Measurements from ENCODE around the gene TANGO6.

TANGO6 gene

GRCh38 chr16:68869492-68870088, 26.3 kb downstream of the TANGO6 start:
- no peak for DNase-seq

GRCh38 chr16:68873635-68874471, 30.5 kb downstream of the TANGO6 start:
- no peak for DNase-seq

- no peak for DNase-seq
These were observed 32.5 kb downstream of the TANGO6 start for GRCh38 chr16:68875871-68876270.

- no peak for DNase-seq
These were observed 40.4 kb downstream of the TANGO6 start for GRCh38 chr16:68883685-68884084.

DNA sequence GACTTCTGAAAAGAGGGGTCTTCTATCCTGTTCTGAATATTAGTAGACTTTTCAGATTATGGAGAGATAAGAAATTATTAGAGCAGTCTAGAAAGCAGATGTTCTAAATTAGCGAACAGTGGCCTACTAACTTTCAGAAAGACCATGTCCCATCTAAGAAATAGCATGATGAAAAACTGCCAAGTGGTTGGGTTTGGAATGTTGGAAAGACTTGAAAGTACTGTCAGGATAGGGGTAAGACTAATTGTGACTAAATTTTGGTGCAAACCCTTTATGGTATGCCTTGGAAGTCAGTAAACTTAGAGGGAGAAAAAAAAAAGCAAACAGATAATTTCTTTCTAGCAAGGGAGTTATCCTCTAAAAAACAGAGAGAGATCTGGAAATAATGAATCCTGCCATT, 41.1 kb downstream of the TANGO6 start:
- no peak for DNase-seq

DNA sequence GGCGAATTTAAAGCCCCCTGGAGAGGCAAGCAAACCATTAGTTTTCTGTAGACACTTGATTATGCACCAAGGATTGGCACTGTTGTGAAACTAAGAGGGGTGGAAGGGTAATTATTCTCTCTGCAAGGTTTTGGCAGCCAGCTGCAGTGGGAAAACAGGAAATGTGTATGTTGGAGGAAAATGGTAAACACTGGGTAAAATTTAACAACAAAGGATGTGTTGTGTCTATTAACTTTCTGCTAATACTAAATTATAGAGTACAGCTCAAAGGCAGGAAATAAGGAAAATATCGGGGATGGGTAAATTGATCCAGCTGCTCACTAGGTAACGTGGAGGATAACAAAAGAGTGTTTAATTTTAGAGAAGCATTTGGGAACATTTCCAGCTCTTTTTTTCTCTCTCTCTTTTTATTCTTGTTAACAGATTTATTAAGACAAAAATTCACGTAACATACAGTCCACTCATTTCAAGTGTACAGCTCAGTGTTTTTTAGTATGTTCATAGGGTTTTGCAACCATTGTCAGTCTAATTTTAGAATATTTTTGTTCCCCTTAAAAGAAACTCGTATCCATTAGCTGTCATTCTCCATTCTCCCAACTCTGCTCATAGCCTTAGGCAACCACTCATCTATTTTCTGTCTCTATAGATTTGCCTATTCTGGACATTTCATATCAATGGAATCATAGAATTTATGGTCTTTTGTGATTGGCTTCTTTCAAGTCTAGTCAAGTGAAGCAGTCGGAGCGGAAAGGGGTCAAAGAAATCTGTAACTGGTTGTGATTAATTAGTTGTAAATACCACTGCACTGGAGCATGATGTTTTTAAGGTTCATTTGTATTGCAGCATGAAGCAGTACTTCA, 41.8 kb downstream of the TANGO6 start:
- peak; percentile 87 for DNase-seq

- no peak for DNase-seq
These were observed 43.8 kb downstream of the TANGO6 start for GRCh38 chr16:68887107-68887506.

DNA sequence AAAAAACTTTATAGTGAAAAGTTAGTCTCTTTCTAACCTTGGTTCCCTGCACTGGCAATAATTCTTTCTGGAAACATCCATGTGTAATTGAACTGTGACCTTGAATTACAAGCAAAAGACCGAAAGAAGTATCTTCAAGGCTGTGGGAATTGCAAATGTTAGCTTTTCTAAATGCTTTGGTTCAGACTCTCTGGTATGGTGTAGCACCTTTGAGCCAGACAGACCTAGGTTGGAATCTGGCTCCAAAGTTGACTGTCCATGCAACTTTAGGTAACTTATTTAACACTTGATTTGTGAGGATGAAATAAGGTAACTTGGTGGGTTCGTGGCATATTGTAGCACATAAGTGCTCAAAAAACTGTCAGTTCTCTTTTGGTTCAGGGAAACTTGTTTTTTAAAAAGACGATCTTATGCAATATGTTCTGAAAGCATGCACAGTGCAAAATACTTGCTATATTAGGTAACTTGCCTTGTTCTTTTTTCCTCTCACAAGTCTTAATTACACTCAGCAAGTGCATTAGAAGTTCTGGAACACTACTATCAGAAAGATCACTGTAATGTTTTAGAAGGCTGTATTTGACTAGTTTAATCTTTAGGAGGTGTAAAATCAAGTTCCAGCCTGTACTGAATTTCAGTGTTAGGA, 46.3 kb downstream of the TANGO6 start:
- DNase-seq: no peak

DNA sequence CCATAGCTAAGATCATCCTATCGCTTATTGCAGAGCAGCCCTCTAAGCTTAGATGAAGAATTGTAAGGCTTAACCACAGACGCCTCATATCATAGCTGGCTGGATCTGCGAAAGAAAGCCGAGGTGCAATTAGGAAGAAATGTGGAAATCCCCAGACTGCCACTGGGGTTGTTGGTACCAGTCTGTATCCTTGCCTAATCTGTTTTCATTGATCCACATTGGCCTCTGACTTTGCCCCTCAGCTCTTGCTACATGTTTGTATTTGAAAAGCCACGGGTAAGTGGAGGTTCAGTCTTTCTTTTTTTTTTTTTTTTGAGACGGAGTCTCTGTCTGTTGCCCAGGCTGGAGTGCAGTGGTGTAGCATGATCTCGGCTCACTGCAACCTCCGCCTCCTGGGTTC, 48.9 kb downstream of the TANGO6 start:
- DNase-seq: no peak

DNA sequence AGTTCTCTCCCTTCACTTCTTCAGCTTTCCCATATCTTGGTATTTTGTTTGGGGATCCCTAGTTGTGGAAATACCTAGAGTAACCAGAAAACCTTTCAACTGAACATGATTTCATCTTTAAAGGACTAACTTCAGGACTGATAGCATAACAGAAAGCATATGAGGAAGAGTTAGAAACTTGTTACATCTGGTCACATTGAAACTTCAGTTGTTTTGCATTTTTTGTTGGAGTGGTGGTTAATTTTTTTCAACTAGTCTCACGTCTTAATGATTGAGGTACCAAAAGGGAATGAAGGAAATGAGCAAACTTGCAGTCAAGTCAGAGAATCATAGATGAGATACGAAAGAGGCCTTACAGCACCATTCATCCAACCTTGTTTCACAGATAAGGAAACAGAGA, 49.6 kb downstream of the TANGO6 start:
- no peak for DNase-seq

DNA sequence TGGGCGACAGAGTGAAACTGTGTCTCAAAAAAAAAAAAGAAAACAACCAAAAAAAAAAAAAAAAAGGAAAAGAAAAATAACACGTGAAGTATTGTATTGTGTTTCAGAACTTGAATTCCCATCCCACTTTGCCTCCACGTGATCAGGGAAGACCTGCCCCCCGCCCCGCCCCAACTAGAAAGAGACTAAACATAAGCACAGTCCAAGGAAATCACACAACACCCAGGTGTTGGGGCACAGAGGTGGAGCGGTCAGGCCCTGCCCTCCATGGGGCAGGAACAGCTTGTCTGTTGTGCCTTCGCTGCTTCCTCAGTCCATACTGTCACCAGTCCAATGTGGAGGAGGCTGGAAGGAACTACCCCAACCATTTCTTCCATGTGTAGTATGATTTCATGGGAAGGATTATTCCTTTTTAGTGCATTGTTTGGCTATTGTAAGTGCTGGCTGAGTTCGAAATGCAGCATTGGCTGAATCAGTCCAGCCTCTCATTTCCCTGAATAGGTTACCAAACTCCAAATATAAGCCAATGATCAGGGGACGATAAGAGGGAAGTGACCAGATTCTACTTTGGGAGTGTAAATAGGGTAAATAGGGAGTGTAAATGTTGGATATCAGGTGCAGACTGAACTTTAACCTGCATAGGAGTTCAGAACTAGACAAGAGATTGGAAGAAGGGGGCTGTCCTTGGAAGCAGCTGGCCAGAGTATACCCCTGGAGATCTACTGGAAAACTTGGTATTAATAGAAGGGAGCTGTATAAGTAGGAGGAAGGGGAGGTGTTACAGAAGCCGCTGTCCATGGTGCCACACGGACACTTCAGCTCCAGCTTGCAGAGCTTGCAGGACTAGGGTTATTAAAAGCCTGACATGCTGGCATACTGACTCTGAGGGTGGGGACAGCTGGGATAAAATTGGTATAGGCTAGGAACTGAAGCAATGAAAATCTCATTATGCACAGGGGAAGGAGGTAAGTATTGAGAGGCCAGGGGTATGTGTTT, 50.7 kb downstream of the TANGO6 start:
- no peak for DNase-seq

DNA sequence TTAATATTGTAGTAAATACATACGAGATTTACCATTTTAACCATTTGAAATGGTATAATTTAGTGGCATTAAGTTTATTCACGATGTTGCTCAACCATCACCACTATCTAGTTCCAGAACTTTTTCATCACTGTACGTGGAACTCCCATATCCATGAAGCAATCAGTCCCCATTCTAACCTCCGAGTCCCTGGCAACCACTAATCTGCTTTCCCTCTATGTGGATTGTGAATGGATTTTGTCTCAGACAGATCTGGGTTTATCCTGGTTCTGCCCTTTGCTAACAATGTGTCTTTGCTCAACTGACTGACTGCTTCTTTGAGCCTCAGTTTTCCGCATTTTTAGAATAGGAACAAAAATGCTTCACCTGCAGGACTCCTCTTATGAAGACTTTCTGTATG, 51.4 kb downstream of the TANGO6 start:
- no peak for DNase-seq

- DNase-seq: no peak
These were observed 54.7 kb downstream of the TANGO6 start for GRCh38 chr16:68898026-68898425.

DNA sequence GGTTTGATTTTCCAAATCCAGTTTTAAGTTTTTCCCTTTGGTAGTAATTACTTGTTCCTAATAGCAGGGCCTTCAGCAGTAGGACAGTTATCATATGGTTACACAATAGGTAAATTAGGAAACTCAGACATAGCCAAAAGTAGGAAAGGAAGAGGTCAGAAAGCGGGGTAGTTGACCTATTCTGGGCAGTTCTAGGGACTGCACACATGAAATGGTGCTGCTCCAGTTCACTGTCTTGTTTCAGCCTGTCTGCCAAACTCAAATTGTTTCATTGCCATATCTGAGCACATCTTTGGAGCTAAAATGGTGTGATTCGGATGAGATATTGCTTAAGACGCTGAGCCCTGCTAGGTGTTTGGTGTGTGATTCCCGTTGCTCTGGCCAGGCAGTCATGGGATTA, 56.7 kb downstream of the TANGO6 start:
- no peak for DNase-seq

- peak; percentile 80 for DNase-seq
These were observed 59.0 kb downstream of the TANGO6 start for GRCh38 chr16:68902003-68902968.

DNA sequence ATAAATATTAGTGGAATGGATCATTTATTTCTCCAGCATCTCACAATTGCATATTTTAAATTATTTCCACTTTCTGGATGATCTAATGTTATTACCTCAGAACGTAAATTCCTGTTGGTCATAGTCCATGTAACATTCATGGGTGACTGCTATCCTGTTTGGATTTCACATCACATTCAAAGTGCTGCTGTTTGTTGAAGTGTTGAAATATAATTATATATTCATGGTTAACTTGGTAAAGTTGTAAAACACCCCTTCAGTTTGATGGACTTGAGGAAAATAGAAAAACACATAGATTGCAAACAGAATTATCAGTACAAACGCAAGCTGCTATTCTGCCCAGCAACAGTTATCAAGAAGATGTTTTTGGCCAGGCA, 59.6 kb downstream of the TANGO6 start:
- no peak for DNase-seq

DNA sequence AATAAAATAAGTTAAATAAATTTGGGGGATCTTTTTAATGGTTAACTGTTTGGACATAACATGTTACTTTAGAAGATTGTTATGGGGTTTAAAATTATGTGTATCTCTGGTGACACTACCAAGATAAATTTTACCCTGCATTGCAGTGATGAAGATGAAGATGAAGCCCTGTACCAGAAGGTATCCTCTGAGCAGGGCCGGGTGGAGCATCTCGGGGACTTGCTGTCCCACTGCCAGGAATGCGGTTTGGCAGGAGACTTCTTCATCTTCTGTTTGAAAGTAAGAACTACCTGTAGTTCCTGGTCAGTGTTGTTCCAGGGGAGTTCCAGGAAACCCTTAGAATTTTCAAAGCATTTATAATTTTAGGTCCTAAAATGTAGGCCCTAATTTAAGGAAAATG, 64.0 kb downstream of the TANGO6 start:
- DNase-seq: no peak

DNA sequence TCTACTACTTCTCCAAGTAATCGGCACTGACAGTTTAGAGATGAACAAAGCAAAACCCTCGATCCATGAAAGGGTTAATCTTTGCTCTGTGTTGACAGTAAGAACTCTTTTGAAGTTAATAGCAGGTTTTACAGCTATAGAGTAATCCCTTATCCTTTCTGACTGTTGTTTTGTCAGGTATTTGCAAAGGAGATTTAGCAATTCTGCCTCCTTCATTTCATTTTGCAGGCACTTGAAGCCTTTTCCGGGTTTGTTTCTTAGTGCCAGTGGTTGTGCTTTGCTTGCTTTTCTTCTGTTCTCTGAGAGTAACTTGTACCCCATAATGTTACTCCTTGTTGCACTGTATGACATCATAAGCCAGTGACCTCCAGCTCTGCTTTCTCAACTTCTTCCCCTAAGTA, 64.5 kb downstream of the TANGO6 start:
- no peak for DNase-seq

- DNase-seq: no peak
These were observed 65.9 kb downstream of the TANGO6 start for GRCh38 chr16:68909099-68909733.

DNA sequence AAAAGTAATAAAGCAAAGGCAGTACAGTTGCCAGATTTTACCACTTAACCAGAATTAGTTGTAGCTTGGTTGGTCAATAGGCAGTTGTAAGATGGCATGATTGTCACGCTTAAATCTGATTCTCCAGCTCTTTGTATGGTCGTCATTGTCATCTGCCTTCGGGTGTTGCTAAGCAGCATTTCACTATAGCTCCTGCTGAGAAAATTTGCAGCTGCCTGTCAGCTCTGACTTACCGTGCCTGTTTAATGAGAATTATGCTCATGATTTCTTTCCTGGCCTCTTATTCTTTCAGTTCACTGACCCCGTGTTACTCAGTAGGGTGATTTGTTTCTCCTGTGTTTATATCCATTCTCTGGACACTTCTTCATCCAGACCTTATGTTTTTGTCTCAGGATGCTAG, 66.7 kb downstream of the TANGO6 start:
- DNase-seq: peak; percentile 77
